IPS DF 6.9 (cell line): Measurements from ENCODE around the gene SP110.
"Not testable (repeated sequence)": the region's sequence is repeated elsewhere in the genome, so short reads cannot be mapped to it uniquely, and the experiment has no call there.

ENCODE experiments used
- DNase-seq: peaks from one replicate; pipeline ENCODE4 v3.0.0-alpha.2; 2013; ENCODE audit warnings: low read depth, low spot score
- H3K27ac ChIP-seq: one replicate; pipeline ENCODE4 v1.5.1; 2013; ENCODE audit warnings: low read length, control low read depth
- H3K27me3 ChIP-seq: 2 replicates; pipeline ENCODE4 v1.6.1; 2013; ENCODE audit warnings: mild to moderate bottlenecking, low read length; ENCODE audit not compliant: control insufficient read depth, insufficient read depth
- H3K36me3 ChIP-seq: 2 replicates; pipeline ENCODE4 v1.6.1; 2013; ENCODE audit warnings: low read length; ENCODE audit not compliant: control insufficient read depth, insufficient read depth
- H3K4me1 ChIP-seq: 2 replicates; pipeline ENCODE4 v1.6.1; 2013; ENCODE audit warnings: low read length; ENCODE audit not compliant: control insufficient read depth, insufficient read depth
- H3K4me3 ChIP-seq: 2 replicates; pipeline ENCODE4 v1.5.1; 2013; ENCODE audit warnings: mild to moderate bottlenecking, low read length
- H3K9me3 ChIP-seq: 2 replicates; pipeline ENCODE4 v1.6.1; 2013; ENCODE audit warnings: low read length, inconsistent platforms; ENCODE audit not compliant: control insufficient read depth, insufficient read depth
- WGBS: extraction: QIAGEN DNeasy Blood & Tissue Kit; methylation state at CpG from one replicate; pipeline ENCODE4 v1.1.7; 2013; ENCODE audit warnings: mixed read lengths, missing lambda C conversion rate; ENCODE audit not compliant: insufficient read length, insufficient coverage; 5-methylcytosine and 5-hydroxymethylcytosine counted together

Gene SP110

DNA sequence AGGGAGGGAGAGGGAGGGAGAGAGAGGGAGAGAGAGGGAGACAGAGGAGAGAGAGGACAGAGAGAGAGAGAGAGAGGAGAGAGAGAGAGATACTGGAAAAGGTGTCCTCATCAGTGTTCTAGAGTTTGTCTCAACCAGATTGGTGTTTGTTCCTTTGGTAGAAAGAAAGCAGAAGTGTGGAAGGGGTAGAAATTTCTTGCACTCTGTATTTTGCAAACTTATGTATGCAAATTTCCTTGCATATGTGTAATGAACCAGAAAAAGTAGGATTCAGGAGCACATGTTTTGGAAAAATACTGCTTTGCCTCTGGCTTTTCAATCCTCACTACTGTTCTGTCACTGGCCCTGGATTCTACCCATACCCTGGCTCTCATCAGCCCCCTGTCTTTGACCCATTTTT lies 4.7 kb upstream of the SP110 start:
- DNase-seq = no peak
- Histone ChIP-seq H3K9me3 (no peaks in the 10 kb centered on the region), H3K27ac (no peak overlapping the region), H3K4me1 (no peaks in the 10 kb centered on the region; the same call in 1 of the 2 replicates), H3K4me3 (no peak overlapping the region), H3K36me3 (no peaks in the 10 kb centered on the region), H3K27me3 (no peaks in the 10 kb centered on the region)

DNA sequence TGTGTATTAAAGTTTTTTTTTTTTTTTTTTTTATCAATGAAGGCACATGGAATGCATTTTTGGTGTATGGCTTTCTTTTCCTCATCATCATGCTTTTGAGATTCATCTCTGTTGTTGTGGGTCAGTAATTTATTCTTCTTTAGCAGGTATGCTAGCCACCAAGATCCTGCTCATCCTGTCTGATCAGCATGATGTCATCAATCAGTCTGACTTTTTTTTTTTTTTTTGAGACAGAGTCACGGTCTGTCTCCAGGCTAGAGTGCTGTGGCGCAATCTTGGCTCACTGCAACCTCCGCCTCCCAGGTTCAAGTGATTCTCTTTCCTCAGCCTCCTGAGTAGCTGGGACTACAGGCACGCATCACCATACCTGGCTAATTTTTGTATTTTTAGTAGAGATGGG lies 3.0 kb upstream of the SP110 start:
- WGBS = no CpG with 5 or more reads among the region's 4 CpGs
- H3K9me3 ChIP-seq, H3K4me1 ChIP-seq, H3K27me3 ChIP-seq, H3K27ac ChIP-seq, H3K36me3 ChIP-seq, DNase-seq, H3K4me3 ChIP-seq: not testable (repeated sequence)

DNA sequence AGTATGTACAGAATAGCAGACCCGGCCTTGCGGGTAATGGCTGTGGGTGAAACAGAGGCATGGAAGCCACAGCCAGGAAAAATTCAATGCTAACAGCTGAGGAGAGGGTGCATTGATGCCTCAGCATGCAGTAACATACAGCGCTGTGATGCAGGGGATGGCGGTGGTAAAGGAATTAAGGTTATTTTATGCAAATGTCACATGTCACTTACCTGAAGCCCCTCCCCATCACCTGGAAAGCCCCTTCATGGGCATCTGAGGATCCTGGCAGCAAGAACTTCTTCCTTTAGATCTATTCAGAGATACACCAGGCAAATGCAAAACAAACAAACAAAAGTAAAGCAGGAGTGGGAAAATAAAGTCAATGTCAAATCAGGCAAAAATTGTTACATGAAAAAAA lies 1.7 kb upstream of the SP110 start:
- Histone ChIP-seq H3K9me3 (no peaks in the 10 kb centered on the region), H3K27ac (no peak overlapping the region), H3K4me1 (no peaks in the 10 kb centered on the region; the same call in 1 of the 2 replicates), H3K4me3 (no peak overlapping the region), H3K36me3 (no peaks in the 10 kb centered on the region), H3K27me3 (no peaks in the 10 kb centered on the region; the same call in 1 of the 2 replicates)
- no peak for DNase-seq
- WGBS = no CpG with 5 or more reads among the region's 4 CpGs

DNA sequence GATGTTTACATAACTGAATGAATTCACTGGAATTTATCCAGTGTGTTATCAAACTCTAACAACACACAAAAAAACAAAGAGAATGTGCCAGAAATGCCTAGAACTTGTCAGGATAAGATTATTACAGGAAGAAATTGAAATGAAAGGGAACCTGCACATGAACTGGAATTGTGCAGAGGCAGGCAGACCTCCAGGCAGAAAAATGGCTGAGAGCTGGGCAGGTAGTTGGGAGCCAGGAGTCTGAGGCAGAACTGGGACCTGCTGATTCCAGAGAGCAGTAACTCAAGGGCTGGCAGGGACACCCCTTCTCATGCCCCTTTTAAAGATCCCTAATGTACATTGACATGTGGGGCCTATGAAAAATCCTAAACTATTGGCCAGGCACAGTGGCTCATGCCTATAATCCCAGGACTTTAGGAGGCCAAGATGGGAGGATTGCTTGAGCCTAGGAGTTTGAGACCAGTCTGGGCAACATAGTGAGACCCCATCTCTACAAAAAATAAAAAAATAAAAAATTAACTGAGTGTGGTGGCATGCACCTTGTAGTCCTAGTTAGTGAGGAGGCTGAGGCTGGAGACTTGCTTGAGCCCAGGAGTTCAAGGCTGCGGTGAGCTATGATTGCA lies 674 bp upstream of the SP110 start:
- H3K27me3 ChIP-seq = no peaks in the 10 kb centered on the region; the same call in 1 of the 2 replicates
- H3K27ac ChIP-seq = no peak overlapping the region
- H3K4me1 ChIP-seq = no peaks in the 10 kb centered on the region; the same call in 1 of the 2 replicates
- WGBS = no CpG with 5 or more reads among the region's 1 CpG
- no peaks in the 10 kb centered on the region for H3K36me3 ChIP-seq
- H3K4me3 ChIP-seq = no peak overlapping the region
- H3K9me3 ChIP-seq = no peaks in the 10 kb centered on the region
- DNase-seq = no peak

DNA sequence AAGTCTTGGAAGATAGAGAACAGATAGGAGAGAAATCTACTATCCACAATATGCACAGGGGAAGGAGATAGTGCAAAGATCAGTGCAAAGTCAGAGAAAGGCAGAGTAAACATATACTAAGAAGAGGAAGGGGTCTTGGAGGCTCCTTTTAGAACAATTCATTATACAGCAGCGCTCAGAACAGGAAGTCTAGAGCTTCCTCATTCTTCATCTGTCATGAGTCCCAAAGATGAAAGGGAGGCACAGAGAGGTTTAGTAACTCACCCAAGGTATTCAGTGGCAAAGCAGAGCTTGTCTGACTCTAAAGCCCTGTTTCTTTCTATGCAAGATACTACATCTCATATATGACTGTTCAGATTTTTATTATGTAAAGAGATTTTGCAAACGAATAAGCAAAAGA lies 1.4 kb downstream of the SP110 start:
- WGBS = no CpG with 5 or more reads among the region's 2 CpGs

DNA sequence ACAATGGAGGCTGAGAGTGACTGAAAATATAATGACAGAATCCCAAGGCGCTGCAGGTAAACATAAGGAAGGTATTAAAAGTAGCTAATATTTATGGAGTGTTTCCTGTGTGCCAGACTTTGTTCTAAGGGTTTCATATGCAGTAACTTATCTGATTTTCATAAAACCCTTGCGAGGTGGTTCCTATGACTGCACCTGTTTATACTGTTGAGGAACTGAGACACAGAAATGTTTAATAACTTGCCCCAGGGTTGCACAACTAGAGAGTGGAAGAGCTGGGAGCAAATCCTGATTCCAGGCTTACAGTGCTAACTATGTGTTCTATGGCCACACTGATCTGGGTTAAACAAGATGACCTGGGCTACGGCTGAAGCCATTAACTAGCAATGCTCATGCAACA lies 2.4 kb downstream of the SP110 start:
- no peaks in the 10 kb centered on the region; the same call in 1 of the 2 replicates for H3K27me3 ChIP-seq
- H3K27ac ChIP-seq = no peak overlapping the region
- no peaks in the 10 kb centered on the region for H3K9me3 ChIP-seq
- no peaks in the 10 kb centered on the region for H3K36me3 ChIP-seq
- no peak for DNase-seq
- H3K4me1 ChIP-seq = no peaks in the 10 kb centered on the region; the same call in 1 of the 2 replicates
- WGBS = no CpG with 5 or more reads among the region's 3 CpGs
- no peak overlapping the region for H3K4me3 ChIP-seq

More for the DNA sequence above, 1.4 kb downstream of the SP110 start:
- H3K27ac ChIP-seq = no peak overlapping the region
- no peak for DNase-seq
- no peaks in the 10 kb centered on the region for H3K9me3 ChIP-seq
- H3K36me3 ChIP-seq = no peaks in the 10 kb centered on the region
- H3K4me3 ChIP-seq = no peak overlapping the region
- no peaks in the 10 kb centered on the region; the same call in 1 of the 2 replicates for H3K27me3 ChIP-seq
- H3K4me1 ChIP-seq = no peaks in the 10 kb centered on the region; the same call in 1 of the 2 replicates

DNA sequence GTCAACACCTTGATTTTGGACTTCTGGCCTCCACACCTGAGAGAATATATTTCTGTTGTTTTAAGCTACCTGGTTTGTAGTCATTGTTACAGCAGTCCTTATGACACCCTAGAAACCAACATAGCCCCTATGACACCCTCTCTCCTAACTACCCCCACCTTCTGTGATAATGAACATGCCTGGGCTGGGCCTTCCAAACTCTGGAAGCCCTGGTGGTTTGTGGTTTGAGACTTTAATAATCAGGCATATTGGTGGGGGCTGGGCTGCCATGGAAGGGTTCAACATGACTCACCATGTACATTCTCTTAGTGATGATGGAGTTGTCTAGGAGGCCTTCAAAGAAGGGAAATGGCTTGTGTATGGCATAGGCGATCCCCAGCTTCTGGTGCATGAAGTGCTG lies 3.3 kb downstream of the SP110 start:
- H3K36me3 ChIP-seq = no peaks in the 10 kb centered on the region
- no peak overlapping the region for H3K4me3 ChIP-seq
- no peaks in the 10 kb centered on the region for H3K9me3 ChIP-seq
- WGBS = no CpG with 5 or more reads among the region's 1 CpG
- no peaks in the 10 kb centered on the region; the same call in 1 of the 2 replicates for H3K4me1 ChIP-seq
- H3K27ac ChIP-seq = no peak overlapping the region
- no peaks in the 10 kb centered on the region; the same call in 1 of the 2 replicates for H3K27me3 ChIP-seq
- DNase-seq = no peak

DNA sequence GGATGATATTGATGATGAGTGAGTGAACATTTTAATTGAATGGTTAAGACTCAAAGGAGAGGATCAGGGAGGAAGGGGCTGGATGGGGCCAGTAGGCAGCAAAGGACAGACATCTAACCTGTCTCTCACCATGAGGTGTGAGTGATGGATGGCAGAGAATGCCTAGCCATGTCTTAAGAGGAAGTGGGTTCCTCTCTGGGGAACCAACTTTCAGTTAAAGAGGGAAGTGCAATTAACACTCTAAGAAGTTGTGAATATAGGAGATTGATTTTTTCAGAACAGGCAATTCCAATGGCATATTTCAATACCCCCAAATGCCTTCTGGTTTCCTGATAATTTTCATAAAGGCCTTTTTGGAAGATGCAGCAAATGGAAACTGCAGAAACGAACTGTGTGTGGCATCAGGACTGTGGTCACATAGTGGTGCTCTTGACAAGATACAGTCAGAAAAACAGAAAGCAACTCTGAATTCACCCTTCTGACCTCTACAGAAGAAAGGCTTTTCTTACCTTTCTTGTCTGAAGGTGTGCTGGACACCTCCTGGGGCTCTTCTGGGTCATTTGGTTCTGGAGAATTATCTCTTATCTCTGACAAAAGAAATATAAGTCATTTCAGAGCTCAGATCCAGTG lies 10.2 kb downstream of the SP110 start:
- Histone ChIP-seq H3K9me3 (no peaks in the 10 kb centered on the region), H3K27ac (no peak overlapping the region), H3K4me3 (no peak overlapping the region), H3K36me3 (no peaks in the 10 kb centered on the region), H3K27me3 (no peaks in the 10 kb centered on the region), H3K4me1 (no peaks in the 10 kb centered on the region)
- DNase-seq = no peak
- no CpG with 5 or more reads among the region's 1 CpG for WGBS

DNA sequence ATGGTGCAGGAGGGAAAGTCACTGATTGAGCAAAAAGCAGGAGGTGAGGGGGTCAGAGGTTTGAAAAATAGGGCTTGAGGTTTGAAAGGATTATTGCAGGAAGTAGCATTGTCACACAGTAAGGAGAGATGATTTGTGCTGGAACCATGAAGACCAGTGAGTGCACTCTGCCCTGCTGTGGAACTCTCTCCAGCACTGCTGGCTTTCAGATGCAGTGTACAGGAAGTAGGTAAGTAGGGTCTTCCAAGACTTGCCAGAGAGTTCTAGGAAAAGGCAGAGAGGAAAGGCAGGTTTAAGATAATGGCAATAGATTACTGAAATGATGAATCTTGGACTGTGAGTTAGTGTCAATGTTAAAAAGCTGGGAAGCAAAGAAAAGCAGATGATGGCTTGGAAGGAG lies 11.2 kb downstream of the SP110 start:
- H3K9me3 ChIP-seq = no peaks in the 10 kb centered on the region
- H3K27ac ChIP-seq = no peak overlapping the region
- no peaks in the 10 kb centered on the region for H3K4me1 ChIP-seq
- no peaks in the 10 kb centered on the region for H3K27me3 ChIP-seq
- no peak overlapping the region for H3K4me3 ChIP-seq
- no peak for DNase-seq
- H3K36me3 ChIP-seq = no peaks in the 10 kb centered on the region

DNA sequence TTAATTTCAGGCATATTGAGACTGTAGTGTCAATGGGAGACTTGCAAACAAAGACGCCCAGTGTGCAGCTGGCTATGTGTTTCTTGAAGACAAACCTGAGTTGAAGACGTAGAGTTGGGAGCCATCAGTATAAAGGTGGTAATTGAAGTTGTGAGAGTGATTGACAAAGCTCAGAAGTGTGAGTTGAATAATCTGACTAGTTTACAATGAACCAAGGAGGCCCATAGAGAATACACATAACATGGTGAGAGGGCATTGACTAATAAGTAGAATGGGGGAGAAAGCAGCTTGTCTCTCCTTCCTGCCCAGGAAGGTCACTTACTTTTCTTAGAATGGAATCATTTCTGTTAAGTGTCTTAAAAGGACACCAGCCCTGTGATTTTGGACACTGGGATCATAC lies 14.1 kb downstream of the SP110 start:
- Histone ChIP-seq H3K36me3 (no peaks in the 10 kb centered on the region), H3K27me3 (no peaks in the 10 kb centered on the region), H3K27ac (no peak overlapping the region), H3K9me3 (no peaks in the 10 kb centered on the region), H3K4me1 (no peaks in the 10 kb centered on the region), H3K4me3 (no peak overlapping the region)
- DNase-seq = no peak
- WGBS = no CpG with 5 or more reads among the region's 2 CpGs

DNA sequence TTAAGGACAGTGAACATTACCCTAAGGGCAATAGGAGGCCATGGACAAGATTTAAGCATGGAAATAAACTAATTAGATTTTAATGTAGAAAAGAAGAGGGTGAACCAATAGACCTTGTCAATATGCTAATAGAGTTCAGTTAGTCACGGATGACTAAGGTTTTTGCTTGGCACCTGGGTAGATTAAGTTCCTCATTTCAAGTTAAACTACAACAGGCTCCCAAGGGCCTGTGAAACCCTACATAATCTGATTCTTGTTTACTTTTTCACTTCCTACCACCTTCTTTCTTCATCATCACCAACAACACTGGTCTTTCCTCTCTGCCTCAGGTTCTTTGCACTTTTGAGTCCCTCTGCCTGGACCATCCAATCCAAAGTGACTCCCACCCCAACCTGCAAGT lies 14.8 kb downstream of the SP110 start:
- no peaks in the 10 kb centered on the region for H3K36me3 ChIP-seq

More for the DNA sequence above, 14.8 kb downstream of the SP110 start:
- no peaks in the 10 kb centered on the region for H3K27me3 ChIP-seq
- H3K9me3 ChIP-seq = no peaks in the 10 kb centered on the region
- DNase-seq = no peak
- H3K4me3 ChIP-seq = no peak overlapping the region
- no peaks in the 10 kb centered on the region for H3K4me1 ChIP-seq
- H3K27ac ChIP-seq = no peak overlapping the region
- no CpG with 5 or more reads among the region's 1 CpG for WGBS
